Fibroblast of villous mesenchyme (primary cell): ENCODE data around the gene PIK3AP1. TPM values are rescaled to one million over a fixed set of nuclear protein-coding genes. Genes with fewer than 3 reads are reported as not detected.
"Not testable (repeated sequence)": the region's sequence is repeated elsewhere in the genome, so short reads cannot be mapped to it uniquely, and the experiment has no call there.

ENCODE experiments used
- DNase-seq: peaks from one replicate; pipeline ENCODE4 v3.0.0-alpha.2; 2010; ENCODE audit warnings: low read depth
- H3K4me3 ChIP-seq: 2 replicates; pipeline ENCODE4 v1.5.1; 2011; ENCODE audit warnings: low read depth, mild to moderate bottlenecking, low read length
- total RNA-seq: library from RNA; depleted of rRNA; stranded (reverse); fragments of >200 nt; gene quantifications from 2 replicates; pipeline ENCODE4 v1.2.3, GENCODE V29; 2012
- TF ChIP-seq, protein P1 (sequence below): IDR thresholded peaks from 2 replicates; pipeline ENCODE4 v1.5.1; 2012; ENCODE audit warnings: low read depth, mild to moderate bottlenecking, low read length; ENCODE audit not compliant: insufficient read depth

The PIK3AP1 gene
- total RNA-seq, 1 donor: not detected

DNA sequence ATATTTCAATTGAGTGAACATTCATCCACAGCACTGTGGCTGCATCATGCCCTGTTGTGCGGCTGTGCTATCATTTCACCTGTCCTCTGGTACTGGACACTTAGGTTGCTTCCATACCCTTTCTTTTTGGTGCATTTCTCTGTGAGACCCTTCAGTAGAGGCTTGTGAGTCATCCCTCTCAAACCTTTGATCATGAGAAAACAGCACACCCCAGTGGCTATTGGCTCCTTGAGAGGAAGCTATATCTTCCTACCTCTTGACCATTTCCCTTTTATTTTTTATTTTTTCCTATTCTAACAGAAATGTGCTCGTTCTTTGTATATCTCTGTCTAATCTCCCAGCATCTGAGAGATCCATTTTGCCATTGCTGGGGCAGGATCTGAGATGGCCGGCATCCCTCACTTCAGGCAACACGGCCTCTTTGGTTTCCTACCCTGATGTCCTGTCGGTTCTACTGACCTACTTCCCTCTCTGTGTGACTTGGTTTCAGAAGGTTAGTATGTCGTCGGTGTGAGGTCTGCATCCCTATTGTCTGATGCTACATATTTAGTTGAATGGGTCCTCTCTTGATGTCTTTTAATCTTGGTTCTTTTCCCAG lies 23.8 kb upstream of the PIK3AP1 start:
- TF ChIP-seq, protein P1, sequence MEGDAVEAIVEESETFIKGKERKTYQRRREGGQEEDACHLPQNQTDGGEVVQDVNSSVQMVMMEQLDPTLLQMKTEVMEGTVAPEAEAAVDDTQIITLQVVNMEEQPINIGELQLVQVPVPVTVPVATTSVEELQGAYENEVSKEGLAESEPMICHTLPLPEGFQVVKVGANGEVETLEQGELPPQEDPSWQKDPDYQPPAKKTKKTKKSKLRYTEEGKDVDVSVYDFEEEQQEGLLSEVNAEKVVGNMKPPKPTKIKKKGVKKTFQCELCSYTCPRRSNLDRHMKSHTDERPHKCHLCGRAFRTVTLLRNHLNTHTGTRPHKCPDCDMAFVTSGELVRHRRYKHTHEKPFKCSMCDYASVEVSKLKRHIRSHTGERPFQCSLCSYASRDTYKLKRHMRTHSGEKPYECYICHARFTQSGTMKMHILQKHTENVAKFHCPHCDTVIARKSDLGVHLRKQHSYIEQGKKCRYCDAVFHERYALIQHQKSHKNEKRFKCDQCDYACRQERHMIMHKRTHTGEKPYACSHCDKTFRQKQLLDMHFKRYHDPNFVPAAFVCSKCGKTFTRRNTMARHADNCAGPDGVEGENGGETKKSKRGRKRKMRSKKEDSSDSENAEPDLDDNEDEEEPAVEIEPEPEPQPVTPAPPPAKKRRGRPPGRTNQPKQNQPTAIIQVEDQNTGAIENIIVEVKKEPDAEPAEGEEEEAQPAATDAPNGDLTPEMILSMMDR: peak; percentile 28
- DNase-seq: peak; percentile 27
- H3K4me3 ChIP-seq: no peak overlapping the region

DNA sequence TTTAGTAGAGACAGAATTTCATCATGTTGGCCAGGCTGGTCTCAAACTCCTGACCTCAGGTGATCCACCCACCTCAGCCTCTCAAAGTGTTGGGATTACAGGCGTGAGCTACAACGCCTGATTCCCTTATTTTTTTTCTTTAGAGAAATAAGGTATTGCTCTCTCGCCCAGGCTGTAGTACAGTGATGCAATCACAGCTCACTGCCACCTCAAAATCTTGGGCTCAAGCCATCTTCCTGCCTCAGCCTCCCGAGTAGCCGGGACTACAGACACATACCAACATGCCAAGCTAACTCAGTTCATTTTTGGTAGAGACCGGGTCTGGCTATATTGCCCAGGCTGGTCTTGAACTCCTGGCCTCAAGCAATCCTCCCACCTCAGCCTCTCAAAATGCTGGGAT lies 21.2 kb upstream of the PIK3AP1 start:
- H3K4me3 ChIP-seq, DNase-seq: not testable (repeated sequence)

DNA sequence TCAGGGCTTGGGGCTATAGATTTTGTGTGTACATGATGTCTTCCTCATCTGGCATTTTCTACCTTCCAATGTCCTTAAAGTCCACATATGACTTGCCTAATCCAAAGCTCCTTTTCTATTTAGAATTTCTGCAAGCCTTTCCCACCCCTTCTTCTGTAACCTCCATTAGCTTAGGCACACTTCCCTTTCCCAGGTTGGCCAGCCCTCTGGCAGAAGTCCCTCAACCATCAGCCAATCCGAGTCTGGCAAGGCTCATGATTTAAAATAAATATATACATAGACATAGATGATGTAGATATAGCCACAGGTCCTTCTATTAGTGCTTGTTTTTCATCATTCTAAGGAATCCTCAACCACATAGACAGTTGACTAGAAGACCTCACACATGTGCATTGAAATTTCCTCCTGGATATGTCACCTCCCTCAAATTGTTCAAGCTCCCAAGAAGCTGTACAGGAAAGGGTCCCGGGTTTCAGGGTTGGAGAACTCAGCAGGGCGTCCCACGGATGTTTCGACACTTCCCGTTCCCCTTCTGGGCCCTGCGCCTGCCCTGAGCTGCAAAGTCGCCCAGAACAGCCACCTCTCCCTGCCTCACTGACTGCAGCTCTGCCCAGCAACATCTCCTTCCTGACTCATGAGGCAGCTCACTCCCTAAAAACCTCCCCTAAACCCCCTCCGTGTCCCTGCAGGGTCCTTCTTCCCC lies 20.4 kb upstream of the PIK3AP1 start:
- no peak for DNase-seq
- TF ChIP-seq, protein P1: no peak
- H3K4me3 ChIP-seq: no peak overlapping the region

GRCh38 chr10:96740141-96740540 lies 19.8 kb upstream of the PIK3AP1 start:
- TF ChIP-seq, protein P1: no peak
- no peak for DNase-seq
- no peak overlapping the region for H3K4me3 ChIP-seq

GRCh38 chr10:96737307-96737902 lies 17.1 kb upstream of the PIK3AP1 start:
- not testable (repeated sequence) for DNase-seq, H3K4me3 ChIP-seq

DNA sequence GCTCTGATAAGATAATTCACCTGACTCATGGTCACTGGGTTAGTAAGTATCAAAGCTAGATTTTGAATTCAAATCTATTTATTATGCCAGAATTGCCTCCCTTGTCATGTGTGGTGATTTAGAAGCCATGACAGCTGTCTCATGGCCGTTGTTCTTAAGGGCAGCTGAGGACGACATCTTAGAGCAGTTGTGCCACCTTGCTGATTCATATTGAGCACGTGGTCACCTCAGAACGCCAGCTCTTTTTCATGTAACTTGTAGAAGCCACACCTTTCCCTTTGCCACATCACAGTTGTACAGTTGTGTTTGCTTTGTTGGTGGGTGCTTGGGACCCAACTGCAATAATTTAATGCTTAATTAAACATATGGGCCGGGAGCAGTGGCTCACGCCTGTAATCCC lies 4.3 kb upstream of the PIK3AP1 start:
- no peak overlapping the region for H3K4me3 ChIP-seq
- DNase-seq: no peak
- TF ChIP-seq, protein P1: no peak

DNA sequence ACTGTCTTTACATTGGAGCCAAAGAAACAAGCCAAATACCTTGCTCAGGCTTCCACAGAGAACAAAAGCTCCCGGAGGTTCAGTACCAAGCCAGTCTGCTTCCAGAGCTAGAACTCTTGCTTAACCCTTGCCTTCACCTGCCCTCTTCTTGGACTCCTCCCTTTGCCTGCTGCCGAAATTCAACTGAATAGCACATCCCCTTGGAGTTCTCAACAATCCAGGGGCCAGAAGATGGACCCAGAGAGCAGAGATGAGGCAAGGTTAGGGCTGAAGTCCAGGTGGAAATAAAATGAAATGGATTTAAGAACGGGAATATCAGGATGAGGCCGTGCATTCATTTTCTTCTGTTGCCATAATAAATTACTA lies 876 bp upstream of the PIK3AP1 start:
- TF ChIP-seq, protein P1: no peak
- no peak overlapping the region for H3K4me3 ChIP-seq
- no peak for DNase-seq

- H3K4me3 ChIP-seq: peak overlapping the region; percentile 10
- TF ChIP-seq, protein P1: peak; percentile 8
- DNase-seq: no peak
Measured at GRCh38 chr10:96719850-96720421, 378 bp downstream of the PIK3AP1 start.
